HG03442 (cell line): ENCODE data around the gene NXT1.
A peak's percentile ranks its signal among the peaks of the same experiment; 100 is the strongest.
"Not testable (repeated sequence)": the region's sequence is repeated elsewhere in the genome, so short reads cannot be mapped to it uniquely, and the experiment has no call there.

Experiments used
- ATAC-seq: cut with Tn5 transposase; IDR thresholded peaks from one replicate; pipeline ENCODE4 v1.9.1; 2021; ENCODE audit warnings: mild to moderate bottlenecking, moderate library complexity; ENCODE audit not compliant: unreplicated experiment

Gene NXT1

GRCh38 chr20:23327617-23328333, 22.8 kb upstream of the NXT1 start:
- no peak for ATAC-seq

- ATAC-seq = no peak
Observed at GRCh38 chr20:23331450-23332350, 18.9 kb upstream of the NXT1 start.

GRCh38 chr20:23332467-23332866, 18.1 kb upstream of the NXT1 start:
- ATAC-seq = no peak

- ATAC-seq = no peak
Observed at GRCh38 chr20:23334111-23334510, 16.5 kb upstream of the NXT1 start.

- no peak for ATAC-seq
Observed at GRCh38 chr20:23335521-23335920, 15.1 kb upstream of the NXT1 start.

GRCh38 chr20:23336476-23336875, 14.1 kb upstream of the NXT1 start:
- ATAC-seq = no peak

- ATAC-seq = no peak
Observed at GRCh38 chr20:23337312-23337711, 13.3 kb upstream of the NXT1 start.

- no peak for ATAC-seq
Observed at GRCh38 chr20:23339986-23340385, 10.6 kb upstream of the NXT1 start.

GRCh38 chr20:23340524-23340923, 10.1 kb upstream of the NXT1 start:
- no peak for ATAC-seq

- peak; percentile 87 for ATAC-seq
Observed at GRCh38 chr20:23341073-23341472, 9.5 kb upstream of the NXT1 start.

GRCh38 chr20:23343590-23343989, 7.0 kb upstream of the NXT1 start:
- ATAC-seq = no peak

GRCh38 chr20:23344336-23344735, 6.3 kb upstream of the NXT1 start:
- ATAC-seq = no peak

GRCh38 chr20:23346002-23346401, 4.6 kb upstream of the NXT1 start:
- ATAC-seq = no peak

GRCh38 chr20:23347791-23348190, 2.8 kb upstream of the NXT1 start:
- ATAC-seq = no peak

- ATAC-seq = not testable (repeated sequence)
Observed at GRCh38 chr20:23348510-23348909, 2.1 kb upstream of the NXT1 start.

- ATAC-seq = peak; percentile 21
Observed at GRCh38 chr20:23349338-23350195, 1.0 kb upstream of the NXT1 start.

- peak; percentile 26 for ATAC-seq
Observed at GRCh38 chr20:23350904-23351838, 580 bp downstream of the NXT1 start.

GRCh38 chr20:23356203-23356602, 5.6 kb downstream of the NXT1 start:
- ATAC-seq = no peak

- ATAC-seq = peak; percentile 73
Observed at GRCh38 chr20:23357767-23358562, 7.4 kb downstream of the NXT1 start.
